Nephron (organoid): ENCODE measurements around the gene HLA-G.
"Not testable (repeated sequence)": the region's sequence is repeated elsewhere in the genome, so short reads cannot be mapped to it uniquely, and the experiment has no call there.

Experiments
- H3K27ac Mint-ChIP-seq, 3 experiments: 2 replicates each; pipeline ENCODE4 v1.8.0; 2020; ENCODE audit warnings: mixed read lengths in 3 of 3, mild to moderate bottlenecking in 2 of 3, moderate library complexity in 1 of 3
- H3K27me3 Mint-ChIP-seq: 2 replicates; pipeline ENCODE4 v1.8.0; 2021; ENCODE audit warnings: low read depth, mild to moderate bottlenecking, moderate library complexity, mixed read lengths
- H3K36me3 Mint-ChIP-seq: 2 replicates; pipeline ENCODE4 v1.8.0; 2020; ENCODE audit warnings: low read depth, mixed read lengths
- H3K4me1 Mint-ChIP-seq: 2 replicates; pipeline ENCODE4 v1.8.0; 2020; ENCODE audit warnings: mixed read lengths
- H3K4me3 Mint-ChIP-seq, 3 experiments: 2 replicates each; pipeline ENCODE4 v1.8.0; 2020; ENCODE audit warnings: mild to moderate bottlenecking in 3 of 3, mixed read lengths in 3 of 3, moderate library complexity in 2 of 3
- H3K9me3 Mint-ChIP-seq: 2 replicates; pipeline ENCODE4 v1.8.0; 2020; ENCODE audit warnings: mixed read lengths
- CTCF ChIP-seq, 3 experiments: fragments of 200-600 bp; sonication (generic); IDR thresholded peaks; one replicate each; pipeline ENCODE4 v1.5.0; 2021; ENCODE audit warnings: antibody characterized with exemption in 3 of 3; ENCODE audit not compliant: unreplicated experiment in 3 of 3

HLA-G gene

GRCh38 chr6:29875257-29875656 lies 47.6 kb downstream of the HLA-G start:
- peaks cover 3% of the 10 kb centered on the region for H3K9me3 Mint-ChIP-seq
- no peaks in the 10 kb centered on the region for H3K4me1 Mint-ChIP-seq
- no peak overlapping the region for H3K27ac Mint-ChIP-seq
- H3K36me3 Mint-ChIP-seq = no peaks in the 10 kb centered on the region
- TF ChIP-seq CTCF (IDR thresholded peaks at IDR 0.05; ENCODE audit: unreplicated experiment in 3 of 3) = no peak
- peaks cover 19% of the 10 kb centered on the region for H3K27me3 Mint-ChIP-seq
- no peak overlapping the region for H3K4me3 Mint-ChIP-seq

GRCh38 chr6:29875734-29876133 lies 48.1 kb downstream of the HLA-G start:
- H3K4me3 Mint-ChIP-seq, H3K27ac Mint-ChIP-seq, H3K36me3 Mint-ChIP-seq, H3K4me1 Mint-ChIP-seq, H3K9me3 Mint-ChIP-seq: not testable (repeated sequence)
- peaks cover 23% of the 10 kb centered on the region for H3K27me3 Mint-ChIP-seq
